Posterior cingulate gyrus (tissue), 11 donors: Measurements from ENCODE around the gene TRAPPC2.

Experiments
- DNase-seq, 10 donors: peaks; one replicate each; pipeline versions ENCODE4 v3.0.0 to v3.0.0-alpha.2; 2020 to 2021; ENCODE audit warnings: mixed read lengths in 3 of 10
- intact Hi-C: fragments of 100-400 bp; cut with DNase I; formaldehyde crosslinking; loops from one replicate; pipeline ENCODE4 v1.15.1; 2023

TRAPPC2 gene

GRCh38 chrX:13734278-13735172 lies at the start of gene TRAPPC2, which contains the start of gene OFD1:
Gene TRAPPC2 (minus strand): TSS chrX:13734620. CDS start chrX:13719963, 14,657 bp downstream.
Gene OFD1 (plus strand): TSS chrX:13734748. CDS start chrX:13735072, 324 bp downstream.
- intact Hi-C loops, result loop anchor here (5.0 kb wide), 1 partner anchor 47 kb away; the partner anchor contains the start of gene RAB9A
- DNase-seq, result peak; percentile 81 to 98 (median 84)

GRCh38 chrX:13780868-13781427 lies 46.5 kb upstream of the TRAPPC2 start:
- intact Hi-C loops, result no loop called here
- DNase-seq, result no peak

GRCh38 chrX:13778916-13779315 lies 44.5 kb upstream of the TRAPPC2 start:
- intact Hi-C loops, result no loop called here
- no peak for DNase-seq

- intact Hi-C loops, result no loop called here
- peak in 1 of 10 donors; percentile 83 for DNase-seq
Measured at GRCh38 chrX:13776387-13776786, 42.0 kb upstream of the TRAPPC2 start.

- DNase-seq, result no peak
- intact Hi-C loops, result no loop called here
Measured at GRCh38 chrX:13775837-13776236, 41.4 kb upstream of the TRAPPC2 start.

GRCh38 chrX:13774696-13775095 lies 40.3 kb upstream of the TRAPPC2 start:
- no peak for DNase-seq
- intact Hi-C loops, result no loop called here

DNA sequence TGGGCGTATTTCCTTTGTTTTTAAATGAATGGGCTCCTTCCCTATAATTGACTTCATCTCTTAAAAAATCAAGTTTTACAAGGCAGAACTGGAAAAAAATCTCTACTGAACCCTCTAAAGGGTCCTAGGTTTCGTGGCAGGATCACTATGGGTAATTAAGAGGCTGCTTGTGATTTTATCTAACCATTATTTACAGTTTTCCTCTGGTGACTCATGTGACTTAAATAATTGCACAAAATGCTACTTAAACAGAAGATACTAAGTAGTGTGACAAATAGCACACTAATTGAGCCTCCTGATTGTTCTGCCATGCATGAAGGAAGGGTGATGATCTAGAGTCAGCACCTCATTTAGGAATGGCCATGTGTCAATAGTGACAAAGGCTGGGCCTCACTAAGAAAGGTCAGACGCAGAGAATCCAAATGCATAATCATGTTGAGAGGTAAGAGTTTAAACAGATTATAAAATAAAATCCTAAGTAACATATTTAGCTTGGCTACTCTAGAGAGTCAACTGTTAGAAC lies 35.7 kb upstream of the TRAPPC2 start:
- DNase-seq, result no peak
- intact Hi-C loops, result no loop called here

GRCh38 chrX:13768939-13769338 lies 34.5 kb upstream of the TRAPPC2 start:
- intact Hi-C loops, result loop anchor here (5.0 to 10.0 kb wide), 2 partner anchors 116 to 258 kb away; partner anchors contain the start of gene GEMIN8
- no peak for DNase-seq

DNA sequence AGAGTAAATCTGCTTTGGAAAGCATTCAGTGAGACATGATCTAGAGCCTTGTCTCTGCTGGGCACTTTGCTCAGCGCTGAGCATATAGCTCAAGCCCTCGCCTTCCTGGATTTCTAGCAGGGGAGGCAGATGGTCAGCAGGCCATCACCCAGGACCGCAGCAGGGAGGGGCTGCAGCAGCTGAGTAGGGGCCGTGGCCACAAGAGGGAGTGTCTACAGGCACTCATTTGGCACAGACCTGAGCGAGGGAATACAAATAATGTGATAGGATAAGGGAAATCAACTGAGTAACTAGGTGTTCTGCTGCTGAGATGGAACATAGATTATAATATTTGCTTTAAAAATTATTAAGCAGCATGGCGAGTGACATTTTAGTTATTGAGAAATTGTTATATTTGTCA lies 30.3 kb upstream of the TRAPPC2 start:
- intact Hi-C loops, result loop anchor here (5.0 to 10.0 kb wide), 2 partner anchors 120 to 263 kb away; partner anchors contain the start of gene GEMIN8
- DNase-seq, result peak in 5 of 10 donors; percentile 31 to 91 (median 53)

GRCh38 chrX:13764281-13764680 lies 29.9 kb upstream of the TRAPPC2 start:
- intact Hi-C loops, result loop anchor here (10.0 kb wide), 1 partner anchor 121 kb away; no protein-coding TSS in a partner anchor
- no peak for DNase-seq

DNA sequence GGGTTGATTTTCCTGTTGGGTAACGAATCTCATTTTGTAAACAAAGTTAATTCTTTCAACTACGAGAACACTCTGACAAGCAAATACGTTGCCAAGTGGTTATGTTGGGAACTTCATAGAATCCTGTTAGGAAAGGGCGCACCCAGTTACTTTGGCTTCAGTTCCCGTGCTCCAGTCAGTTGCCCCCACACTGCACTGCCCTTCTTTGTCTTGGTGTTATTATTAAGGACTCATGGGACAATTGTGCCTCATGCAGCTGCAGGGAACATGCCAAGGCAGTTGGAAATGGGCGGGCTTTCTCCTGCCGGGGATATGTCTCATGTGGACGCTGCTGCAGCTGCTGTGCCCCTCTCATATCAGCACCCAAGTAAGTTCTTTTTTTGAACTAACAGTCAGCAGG lies 29.1 kb upstream of the TRAPPC2 start:
- peak in 6 of 10 donors; percentile 41 to 89 (median 66) for DNase-seq
- intact Hi-C loops, result loop anchor here (10.0 kb wide), 1 partner anchor 121 kb away; no protein-coding TSS in a partner anchor

GRCh38 chrX:13761606-13762414 lies 27.4 kb upstream of the TRAPPC2 start:
- intact Hi-C loops, result loop anchor here (10.0 kb wide), 1 partner anchor 123 kb away; no protein-coding TSS in a partner anchor

GRCh38 chrX:13760426-13760825 lies 26.0 kb upstream of the TRAPPC2 start:
- no peak for DNase-seq
- intact Hi-C loops, result loop anchor here (10.0 kb wide), 1 partner anchor 124 kb away; no protein-coding TSS in a partner anchor

More at GRCh38 chrX:13761606-13762414, 27.4 kb upstream of the TRAPPC2 start:
- no peak for DNase-seq

- intact Hi-C loops, result no loop called here
- no peak for DNase-seq
Measured at GRCh38 chrX:13759152-13759718, 24.8 kb upstream of the TRAPPC2 start.

DNA sequence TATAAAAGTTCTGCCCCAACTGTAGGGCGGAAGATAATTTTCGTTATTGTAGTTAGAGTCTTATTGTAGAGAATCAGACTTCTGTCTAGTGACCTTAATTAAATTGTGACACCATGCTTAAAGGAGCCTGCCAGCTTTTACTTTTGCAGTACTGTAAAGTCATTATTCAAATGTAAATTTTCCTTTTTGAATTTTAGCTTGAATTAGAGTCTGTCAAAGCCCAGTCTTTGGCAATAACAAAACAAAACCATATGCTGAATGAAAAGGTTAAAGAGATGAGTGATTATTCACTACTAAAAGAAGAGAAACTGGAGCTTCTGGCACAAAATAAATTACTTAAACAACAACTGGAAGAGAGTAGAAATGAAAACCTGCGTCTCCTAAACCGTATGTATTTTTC lies 22.0 kb upstream of the TRAPPC2 start:
- no peak for DNase-seq
- intact Hi-C loops, result no loop called here

DNA sequence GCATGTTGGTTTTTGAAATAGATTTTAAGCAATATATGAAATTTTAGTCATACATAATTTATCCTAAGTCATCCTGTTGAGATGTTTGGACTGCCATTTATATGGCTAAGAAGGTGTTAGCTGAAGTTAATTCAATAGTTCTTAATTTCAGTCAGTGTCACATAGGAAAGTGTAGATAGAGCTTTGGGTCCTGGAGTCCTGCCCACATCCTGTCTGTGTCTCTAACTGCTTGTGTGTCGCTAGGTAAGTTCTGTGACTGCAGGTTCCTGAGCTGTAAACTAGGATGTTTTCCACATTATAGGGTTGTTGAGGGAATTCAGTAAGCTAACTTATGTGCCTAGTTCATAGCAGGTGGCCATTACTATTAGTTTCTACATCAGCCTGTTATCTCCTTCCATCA lies 20.8 kb upstream of the TRAPPC2 start:
- intact Hi-C loops, result no loop called here
- DNase-seq, result no peak

DNA sequence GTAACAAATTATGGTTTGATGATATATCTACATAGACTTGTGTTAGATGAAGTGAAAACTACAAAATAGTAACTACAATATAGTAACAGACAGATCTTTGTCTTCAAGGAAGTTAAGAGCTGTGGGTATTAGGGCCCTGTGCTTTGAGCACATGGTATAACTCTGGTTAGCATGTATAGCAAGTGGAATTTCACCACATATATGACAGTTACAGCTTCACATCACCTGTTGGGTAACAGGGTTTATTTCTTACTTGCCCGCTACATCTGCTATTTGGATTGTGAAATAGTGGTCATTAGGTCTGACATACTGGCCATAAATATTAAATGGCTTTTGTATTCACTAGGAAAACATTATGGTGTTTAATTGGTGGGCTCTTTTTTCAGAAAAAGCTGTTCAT lies 20.3 kb upstream of the TRAPPC2 start:
- DNase-seq, result no peak
- intact Hi-C loops, result no loop called here

DNA sequence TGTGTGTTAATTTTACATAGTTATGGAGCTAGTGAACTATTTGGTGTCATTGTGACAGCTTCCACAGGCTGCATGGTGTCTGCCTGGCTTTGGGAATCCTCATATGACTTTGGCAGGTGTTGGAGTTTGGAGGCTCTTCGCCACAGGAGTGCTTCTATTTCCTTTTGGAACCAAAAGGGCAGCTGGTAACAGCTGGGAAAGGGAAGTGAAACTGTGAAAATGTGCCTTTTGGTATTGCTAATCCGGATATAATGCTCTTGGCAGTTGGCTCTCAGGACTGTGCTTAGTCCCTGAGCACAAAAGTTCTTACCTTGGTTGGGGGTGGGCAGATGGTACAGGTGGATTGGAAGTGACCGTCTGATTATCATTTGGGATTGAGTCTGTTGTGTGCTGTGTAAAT lies 18.2 kb upstream of the TRAPPC2 start:
- intact Hi-C loops, result no loop called here

GRCh38 chrX:13752141-13752540 lies 17.7 kb upstream of the TRAPPC2 start:
- DNase-seq, result no peak
- intact Hi-C loops, result no loop called here

More for the DNA sequence above, 18.2 kb upstream of the TRAPPC2 start:
- DNase-seq, result no peak

DNA sequence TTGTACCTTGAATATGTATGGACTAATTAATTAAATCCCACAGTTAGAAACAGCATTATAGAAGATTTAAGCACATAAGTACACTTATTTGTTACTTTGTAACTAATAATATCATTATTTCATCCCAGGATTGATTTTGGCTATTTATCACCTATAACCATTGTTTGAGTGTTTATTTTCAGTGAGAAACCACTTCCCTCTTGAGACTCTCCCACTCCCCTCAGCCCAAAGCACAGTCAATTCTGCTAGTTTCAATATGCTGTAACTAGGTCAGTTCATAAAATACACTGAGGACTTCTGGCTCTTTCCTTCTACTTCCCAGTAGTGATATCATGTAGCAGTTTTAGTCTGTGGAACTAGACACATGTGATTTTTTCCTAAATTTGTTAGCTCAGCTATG lies 16.4 kb upstream of the TRAPPC2 start:
- DNase-seq, result no peak
- intact Hi-C loops, result loop anchor here (2.0 kb wide), 1 partner anchor 282 kb away; no protein-coding TSS in a partner anchor
